WTC11 (cell line): Measurements from ENCODE around the gene SMOC2. TPM values are rescaled to one million over a fixed set of nuclear protein-coding genes. Genes with fewer than 3 reads are reported as not detected.

ENCODE experiments used
- ATAC-seq: fragments of 200-7000 bp; cut with Tn5 transposase; 2 replicates; pipeline ENCODE4 v1.10.0; 2021; ENCODE audit warnings: mild to moderate bottlenecking, moderate library complexity
- CTCF ChIA-PET: fragments of 300-600 bp; sonication (Branson Sonifier 250); formaldehyde crosslinking; loops from one replicate; lab custom pipeline; 2021; ENCODE audit warnings: antibody characterized with exemption; lab: Charles Lee
- POLR2A ChIA-PET: fragments of 350-600 bp; sonication (Branson Sonifier 250); formaldehyde crosslinking; loops from one replicate; lab custom pipeline; 2021; ENCODE audit warnings: antibody characterized with exemption; lab: Charles Lee
- DNase-seq: peaks from one replicate; pipeline ENCODE4 v3.0.0; 2021; ENCODE audit warnings: low spot score
- H3K27ac Mint-ChIP-seq: 2 replicates; pipeline ENCODE4 v1.8.0; 2021; ENCODE audit warnings: mixed read lengths
- H3K27me3 Mint-ChIP-seq: 2 replicates; pipeline ENCODE4 v1.8.0; 2021; ENCODE audit warnings: low read depth, mild to moderate bottlenecking, moderate library complexity, mixed read lengths
- H3K36me3 Mint-ChIP-seq: 2 replicates; pipeline ENCODE4 v1.8.0; 2021; ENCODE audit warnings: mixed read lengths
- H3K4me1 Mint-ChIP-seq: 2 replicates; pipeline ENCODE4 v1.8.0; 2022; ENCODE audit warnings: mixed read lengths
- H3K4me3 Mint-ChIP-seq: 2 replicates; pipeline ENCODE4 v1.8.0; 2021; ENCODE audit warnings: mild to moderate bottlenecking, moderate library complexity, mixed read lengths
- H3K9me3 Mint-ChIP-seq: 2 replicates; pipeline ENCODE4 v1.8.0; 2021; ENCODE audit warnings: mixed read lengths
- AFF4 ChIP-seq: sonication (generic); formaldehyde crosslinking; IDR thresholded peaks from 2 replicates; pipeline ENCODE4 v1.8.1; 2023; ENCODE audit warnings: mild to moderate bottlenecking, missing genetic modification reagents, borderline replicate concordance
- AR ChIP-seq: fragments of 250-450 bp; sonication (Bioruptor Pico); IDR thresholded peaks from 2 replicates; pipeline ENCODE4 v1.9.0; 2021; ENCODE audit warnings: mild to moderate bottlenecking
- CDX4 ChIP-seq: fragments of 250-450 bp; sonication (Bioruptor Pico); IDR thresholded peaks from 2 replicates; pipeline ENCODE4 v1.9.0; 2021; ENCODE audit warnings: moderate library complexity, mild to moderate bottlenecking, inconsistent platforms, borderline replicate concordance
- CREB1 ChIP-seq: sonication (generic); formaldehyde crosslinking; IDR thresholded peaks from 2 replicates; pipeline ENCODE4 v1.8.0; 2023; ENCODE audit warnings: mild to moderate bottlenecking, missing genetic modification reagents
- E2F4 ChIP-seq: sonication (generic); formaldehyde crosslinking; IDR thresholded peaks from 2 replicates; pipeline ENCODE4 v1.8.1; 2022; ENCODE audit warnings: low read depth, mild to moderate bottlenecking, moderate library complexity, missing genetic modification reagents, borderline replicate concordance
- IRF1 ChIP-seq: sonication (generic); formaldehyde crosslinking; IDR thresholded peaks from 2 replicates; pipeline ENCODE4 v1.8.0; 2023; ENCODE audit warnings: missing genetic modification reagents
- JUN ChIP-seq: sonication (generic); formaldehyde crosslinking; IDR thresholded peaks from 2 replicates; pipeline ENCODE4 v1.8.0; 2023; ENCODE audit warnings: mild to moderate bottlenecking, missing genetic modification reagents
- KAT7 ChIP-seq: sonication (generic); formaldehyde crosslinking; IDR thresholded peaks from 2 replicates; pipeline ENCODE4 v1.8.1; 2023; ENCODE audit warnings: missing genetic modification reagents, mild to moderate bottlenecking, borderline replicate concordance
- MAX ChIP-seq: sonication (generic); formaldehyde crosslinking; IDR thresholded peaks from 2 replicates; pipeline ENCODE4 v1.8.0; 2022; ENCODE audit warnings: mild to moderate bottlenecking, missing genetic modification reagents
- NFATC4 ChIP-seq: fragments of 250-450 bp; sonication (Bioruptor Pico); IDR thresholded peaks from 2 replicates; pipeline ENCODE4 v1.9.0; 2021; ENCODE audit warnings: mild to moderate bottlenecking
- NFE2L1 ChIP-seq: sonication (generic); formaldehyde crosslinking; IDR thresholded peaks from 2 replicates; pipeline ENCODE4 v1.8.1; 2023; ENCODE audit warnings: missing genetic modification reagents
- NR2C2 ChIP-seq: sonication (generic); formaldehyde crosslinking; IDR thresholded peaks from 2 replicates; pipeline ENCODE4 v1.8.0; 2022; ENCODE audit warnings: mild to moderate bottlenecking, missing genetic modification reagents
- RORB ChIP-seq: fragments of 250-450 bp; sonication (Bioruptor Pico); IDR thresholded peaks from 2 replicates; pipeline ENCODE4 v1.9.0; 2021; ENCODE audit warnings: mild to moderate bottlenecking
- STAT6 ChIP-seq: sonication (generic); formaldehyde crosslinking; conservative IDR thresholded peaks from 2 replicates; pipeline ENCODE4 v1.8.1; 2023; ENCODE audit warnings: mild to moderate bottlenecking, low read depth, missing genetic modification reagents, moderate library complexity
- ZBTB21 ChIP-seq: sonication (generic); formaldehyde crosslinking; IDR thresholded peaks from 2 replicates; pipeline ENCODE4 v1.8.1; 2023; ENCODE audit warnings: mild to moderate bottlenecking, missing genetic modification reagents, borderline replicate concordance
- ZBTB43 ChIP-seq: sonication (generic); formaldehyde crosslinking; IDR thresholded peaks from 2 replicates; pipeline ENCODE4 v1.8.1; 2023; ENCODE audit warnings: mild to moderate bottlenecking, missing genetic modification reagents
- ZMAT4 ChIP-seq: fragments of 250-450 bp; sonication (Bioruptor Pico); IDR thresholded peaks from 2 replicates; pipeline ENCODE4 v1.9.0; 2021; ENCODE audit warnings: mild to moderate bottlenecking
- ZNF138 ChIP-seq: sonication (generic); formaldehyde crosslinking; conservative IDR thresholded peaks from 2 replicates; pipeline ENCODE4 v1.8.1; 2022; ENCODE audit warnings: mild to moderate bottlenecking, moderate library complexity, missing genetic modification reagents
- ZNF317 ChIP-seq: sonication (generic); formaldehyde crosslinking; IDR thresholded peaks from 2 replicates; pipeline ENCODE4 v1.8.1; 2023; ENCODE audit warnings: low read depth, mild to moderate bottlenecking, moderate library complexity, missing genetic modification reagents, borderline replicate concordance
- ZNF416 ChIP-seq: fragments of 250-450 bp; sonication (Bioruptor Pico); IDR thresholded peaks from 2 replicates; pipeline ENCODE4 v1.9.0; 2021; ENCODE audit warnings: mild to moderate bottlenecking, inconsistent platforms
- ZNF423 ChIP-seq: fragments of 250-450 bp; sonication (Bioruptor Pico); IDR thresholded peaks from 2 replicates; pipeline ENCODE4 v2.1.2; 2022; ENCODE audit warnings: mild to moderate bottlenecking, moderate library complexity
- ZNF671 ChIP-seq: fragments of 250-450 bp; sonication (Bioruptor Pico); IDR thresholded peaks from 2 replicates; pipeline ENCODE4 v1.8.0; 2021; ENCODE audit warnings: mild to moderate bottlenecking
- total RNA-seq: library from RNA; stranded (reverse); gene quantifications from 3 replicates; pipeline ENCODE4 v1.2.3, GENCODE V29; 2021

Gene SMOC2
- total RNA-seq, 1 experiment from 2014 or later, result 3.9 TPM

GRCh38 chr6:168715643-168716481 is 274.9 kb downstream of the SMOC2 start (continued):
- no peak for TF ChIP-seq AR (CRISPR knock-in tag)
- no peak for TF ChIP-seq NFE2L1
- no peak for TF ChIP-seq ZNF317 (CRISPR knock-in tag)
- no peak for TF ChIP-seq ZNF138 (CRISPR knock-in tag)
- TF ChIP-seq NFATC4, result no peak
- TF ChIP-seq MAX (CRISPR knock-in tag), result no peak
- no peak for TF ChIP-seq ZNF416
- TF ChIP-seq IRF1 (CRISPR knock-in tag), result no peak
- no peak for TF ChIP-seq ZBTB43 (CRISPR knock-in tag)

- ChIA-PET CTCF (no interaction called here), POLR2A (no interaction called here)
- Mint-ChIP-seq H3K27me3 (peaks cover 8% of the 10 kb centered on the region), H3K27ac (no peak overlapping the region), H3K4me3 (no peak overlapping the region), H3K36me3 (peaks cover 35% of the 10 kb centered on the region), H3K9me3 (peaks cover 40% of the 10 kb centered on the region), H3K4me1 (no peaks in the 10 kb centered on the region)
- no peak for DNase-seq
- ATAC-seq, result no peak
- TF ChIP-seq NFATC4 (no peak), RORB (CRISPR knock-in tag) (no peak), AFF4 (CRISPR knock-in tag) (no peak), KAT7 (CRISPR knock-in tag) (no peak), ZNF423 (no peak), CREB1 (CRISPR knock-in tag) (no peak), NR2C2 (no peak), E2F4 (CRISPR knock-in tag) (no peak), STAT6 (CRISPR knock-in tag) (no peak), ZBTB21 (CRISPR knock-in tag) (no peak), CDX4 (CRISPR knock-in tag) (no peak), JUN (CRISPR knock-in tag) (no peak), ZMAT4 (CRISPR knock-in tag) (no peak), ZNF671 (CRISPR knock-in tag) (no peak)
These were observed 275.6 kb downstream of the SMOC2 start for GRCh38 chr6:168716581-168716980.
